Keratinocyte (primary cell): ENCODE results near the gene NEK10. TPM values are rescaled to one million over a fixed set of nuclear protein-coding genes. Genes with fewer than 3 reads are reported as not detected.

Experiments
- DNase-seq: peaks from one replicate; pipeline ENCODE4 v3.0.0-alpha.2; 2011; ENCODE audit warnings: low read depth, missing footprints, low spot score
- FAIRE-seq: peaks from 2 replicates; lab custom pipeline; 2011; peaks lifted over from hg19 to GRCh38; lab: Jason Lieb, UNC
- H2AFZ ChIP-seq: 2 replicates; pipeline ENCODE4 v1.6.0; 2012; ENCODE audit warnings: low read length, control low read depth, inconsistent platforms; ENCODE audit not compliant: control insufficient read depth
- H3K27ac ChIP-seq: 2 replicates; pipeline ENCODE4 v1.5.1; 2011; ENCODE audit warnings: low read length; ENCODE audit not compliant: control insufficient read depth, insufficient read depth
- H3K27me3 ChIP-seq: 3 replicates; pipeline ENCODE4 v1.6.0; 2011; ENCODE audit warnings: low read length; ENCODE audit not compliant: control insufficient read depth, insufficient read depth; ENCODE audit errors: extremely low read depth
- H3K36me3 ChIP-seq, 2 experiments: 2 replicates in 1 of 2; 3 replicates in 1 of 2; pipeline ENCODE4 v1.5.1; 2011; ENCODE audit warnings: low read length in 2 of 2, mild to moderate bottlenecking in 1 of 2; ENCODE audit not compliant: control insufficient read depth in 2 of 2, insufficient read depth in 2 of 2; ENCODE audit errors: extremely low read depth in 1 of 2
- H3K4me1 ChIP-seq: 3 replicates; pipeline ENCODE4 v1.5.1; 2011; ENCODE audit warnings: low read length; ENCODE audit not compliant: control insufficient read depth, insufficient read depth; ENCODE audit errors: extremely low read depth
- H3K4me2 ChIP-seq: 3 replicates; pipeline ENCODE4 v1.6.0; 2011; ENCODE audit warnings: low read depth, low read length; ENCODE audit not compliant: control insufficient read depth, insufficient read depth; ENCODE audit errors: extremely low read depth
- H3K4me3 ChIP-seq, 3 experiments: fragments of 200-600 bp in 1 of 3; sonication (generic) in 1 of 3; 2 replicates in 2 of 3; 3 replicates in 1 of 3; pipeline ENCODE4 v1.5.1; 2011 to 2016; ENCODE audit warnings: low read length in 3 of 3, mild to moderate bottlenecking in 3 of 3, control low read depth in 2 of 3, inconsistent platforms in 1 of 3, low read depth in 1 of 3, mixed read lengths in 1 of 3, mixed run types in 1 of 3, moderate library complexity in 1 of 3; ENCODE audit not compliant: control insufficient read depth in 2 of 3, insufficient read depth in 2 of 3; ENCODE audit errors: extremely low read depth in 1 of 3
- H3K79me2 ChIP-seq: 2 replicates; pipeline ENCODE4 v1.6.0; 2012; ENCODE audit warnings: low read length; ENCODE audit not compliant: control insufficient read depth, insufficient read depth
- H3K9ac ChIP-seq: 3 replicates; pipeline ENCODE4 v1.6.0; 2011; ENCODE audit warnings: low read length; ENCODE audit not compliant: control insufficient read depth, insufficient read depth; ENCODE audit errors: extremely low read depth
- H3K9me1 ChIP-seq: 3 replicates; pipeline ENCODE4 v1.6.0; 2011; ENCODE audit warnings: low read length; ENCODE audit not compliant: control insufficient read depth, insufficient read depth; ENCODE audit errors: extremely low read depth
- H3K9me3 ChIP-seq: 2 replicates; pipeline ENCODE4 v1.5.1; 2012; ENCODE audit warnings: low read depth, low read length; ENCODE audit not compliant: control insufficient read depth
- H4K20me1 ChIP-seq: 3 replicates; pipeline ENCODE4 v1.6.0; 2011; ENCODE audit warnings: low read length; ENCODE audit not compliant: control insufficient read depth, insufficient read depth; ENCODE audit errors: extremely low read depth
- CTCF ChIP-seq, 3 experiments: IDR thresholded peaks in 1 of 3; conservative IDR thresholded peaks in 1 of 3; optimal IDR thresholded peaks in 1 of 3; 2 replicates in 2 of 3; 3 replicates in 1 of 3; pipeline versions ENCODE3 to v1.5.1; 2011; ENCODE audit warnings: low read length in 3 of 3, mild to moderate bottlenecking in 3 of 3, moderate library complexity in 2 of 3, control low read depth in 1 of 3, inconsistent platforms in 1 of 3; ENCODE audit not compliant: insufficient read depth in 2 of 3; ENCODE audit errors: extremely low read depth in 1 of 3
- EZH2 ChIP-seq: IDR thresholded peaks from one replicate; pipeline ENCODE4 v1.6.1; 2012; ENCODE audit warnings: inconsistent platforms, mild to moderate bottlenecking, low read length, moderate library complexity
- dilution Hi-C: fragments of 300-500 bp; cut with MboI; formaldehyde crosslinking; loops from one replicate; pipeline ENCODE4 v1.7.0; 2020; ENCODE audit warnings: low sequenced_read_pairs; ENCODE audit not compliant: extremely low pct_ligation_motif_present
- polyA plus RNA-seq, 5 experiments: library from polyadenylated mRNA; depleted of rRNA in 3 of 5; stranded (reverse) in 3 of 5; stranded (forward) in 1 of 5; unstranded in 1 of 5; fragments of >200 nt; gene quantifications; 1 replicate in 1 of 5; 2 replicates in 3 of 5; 3 replicates in 1 of 5; pipeline versions ENCODE4 v1.2.1 to v1.2.3, GENCODE V29; 2011 to 2012; ENCODE audit warnings: missing spikeins in 2 of 5, low read depth in 1 of 5, low replicate concordance in 1 of 5

Gene NEK10
- polyA plus RNA-seq, 1 donor (not counting 4 experiments of a cell fraction or from before 2014, with no cell fraction given): 0.98 TPM

DNA sequence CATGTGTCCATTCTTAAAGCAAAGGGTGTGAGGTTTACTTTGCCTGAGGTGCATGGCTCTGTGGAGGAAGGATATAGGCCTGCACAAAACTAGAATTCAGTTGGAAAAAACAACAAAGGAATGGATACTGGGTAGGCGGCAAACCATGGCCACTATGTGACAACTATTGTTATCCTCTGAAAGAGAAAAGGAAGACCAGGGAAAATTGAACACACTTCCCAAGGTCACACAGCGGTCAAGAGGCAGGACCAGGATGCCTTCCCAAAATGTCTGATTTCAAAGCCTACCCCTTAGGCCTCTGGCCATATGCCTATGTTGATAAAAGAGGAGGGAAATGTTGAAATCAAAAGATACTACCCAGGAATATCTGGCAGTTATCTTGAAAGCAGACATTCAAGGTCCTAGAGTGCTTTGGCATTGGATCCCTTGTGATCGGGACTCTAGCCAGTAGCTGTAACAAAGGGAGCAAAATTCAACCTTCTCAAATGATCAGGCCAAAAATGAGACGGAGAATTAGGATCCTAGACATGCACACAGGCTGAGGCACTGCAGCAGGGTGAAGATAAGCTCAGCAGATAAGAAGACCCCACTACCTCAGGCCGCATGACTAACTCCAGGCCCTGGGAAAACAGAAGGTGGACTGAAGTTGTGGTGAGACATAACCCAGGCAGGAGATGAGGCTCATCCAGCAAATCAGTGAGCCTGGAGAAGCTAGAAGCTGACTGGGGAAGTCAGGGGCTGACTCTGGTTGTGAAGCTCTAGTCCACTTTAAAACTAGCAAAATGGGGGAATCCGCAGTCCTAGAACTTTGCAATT is 292.2 kb downstream of the NEK10 start:
- no peak overlapping the region for H3K4me3 ChIP-seq
- TF ChIP-seq EZH2 (no peak), CTCF (optimal IDR thresholded peaks at IDR 0.05 in 1 of 3, IDR thresholded peaks at IDR 0.05 in 1 of 3, conservative IDR thresholded peaks at IDR 0.05 in 1 of 3; ENCODE audit: extremely low read depth in 1 of 3, insufficient read depth in 2 of 3, low read length in 3 of 3) (no peak)

DNA sequence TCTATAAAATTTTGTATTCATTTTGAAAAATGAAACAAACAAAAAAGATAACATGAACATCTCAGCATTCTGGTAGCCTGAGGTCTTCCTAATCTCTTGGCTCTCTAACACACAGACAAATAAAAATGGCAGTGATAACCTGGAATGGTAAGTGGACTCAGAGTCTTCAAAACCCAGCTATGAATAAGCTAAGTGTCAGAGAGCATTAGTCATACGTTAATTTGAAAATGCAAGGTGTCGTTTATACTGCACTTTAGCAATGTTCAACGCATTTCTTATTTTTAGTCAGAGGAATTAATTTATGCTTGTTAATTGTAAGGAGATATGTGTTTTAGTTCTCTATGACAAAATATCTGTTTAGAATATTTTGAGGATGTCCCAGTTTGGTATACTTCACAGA is 294.3 kb downstream of the NEK10 start:
- DNase-seq (no peak), FAIRE-seq (no peak)
- H4K20me1 ChIP-seq: no peaks in the 10 kb centered on the region
- no peaks in the 10 kb centered on the region for H3K4me1 ChIP-seq
- dilution Hi-C loops: no loop called here
- no peak overlapping the region for H3K27ac ChIP-seq
- no peak overlapping the region for H3K9ac ChIP-seq
- H3K4me2 ChIP-seq: no peak overlapping the region
- no peak overlapping the region for H2AFZ ChIP-seq
- no peak overlapping the region for H3K4me3 ChIP-seq
- H3K79me2 ChIP-seq: no peaks in the 10 kb centered on the region
- no peaks in the 10 kb centered on the region for H3K9me1 ChIP-seq
- no peaks in the 10 kb centered on the region for H3K27me3 ChIP-seq
- H3K36me3 ChIP-seq: no peaks in the 10 kb centered on the region
- TF ChIP-seq EZH2 (no peak), CTCF (optimal IDR thresholded peaks at IDR 0.05 in 1 of 3, IDR thresholded peaks at IDR 0.05 in 1 of 3, conservative IDR thresholded peaks at IDR 0.05 in 1 of 3; ENCODE audit: extremely low read depth in 1 of 3, insufficient read depth in 2 of 3, low read length in 3 of 3) (no peak)
- H3K9me3 ChIP-seq: no peaks in the 10 kb centered on the region

More for the DNA sequence above, 292.2 kb downstream of the NEK10 start:
- Histone ChIP-seq H3K9me3 (no peaks in the 10 kb centered on the region), H3K27ac (no peak overlapping the region), H2AFZ (no peak overlapping the region), H4K20me1 (no peaks in the 10 kb centered on the region), H3K4me2 (no peak overlapping the region), H3K27me3 (no peaks in the 10 kb centered on the region), H3K4me1 (no peaks in the 10 kb centered on the region), H3K9me1 (no peaks in the 10 kb centered on the region), H3K79me2 (no peaks in the 10 kb centered on the region), H3K36me3 (no peaks in the 10 kb centered on the region), H3K9ac (no peak overlapping the region)
- dilution Hi-C loops: no loop called here
- DNase-seq (no peak), FAIRE-seq (no peak)
